GM23338 (cell line): ENCODE results near the gene DHRS12. TPM values are rescaled to one million over a fixed set of nuclear protein-coding genes. Genes with fewer than 3 reads are reported as not detected.

Source experiments
- ATAC-seq: fragments of 200-7000 bp; cut with Tn5 transposase; 3 replicates; pipeline ENCODE4 v1.9.1; 2020
- DNase-seq: peaks from one replicate; pipeline ENCODE4 v3.0.0-alpha.2; 2015; ENCODE audit warnings: low spot score
- H2AFZ ChIP-seq: fragments of 200-600 bp; sonication (generic); 2 replicates; pipeline ENCODE4 v1.8.0; 2016; ENCODE audit warnings: antibody characterized with exemption, mild to moderate bottlenecking, moderate library complexity
- H3F3A ChIP-seq: fragments of 200-600 bp; sonication (generic); replicated peaks from 2 replicates; pipeline ENCODE4 v1.8.0; 2017; ENCODE audit warnings: antibody characterized with exemption, mixed run types, low read depth
- H3K27ac ChIP-seq: fragments of 200-600 bp; sonication (generic); 2 replicates; pipeline ENCODE4 v1.6.1; 2016; ENCODE audit warnings: low read depth
- H3K27me3 ChIP-seq: fragments of 200-600 bp; sonication (generic); 2 replicates; pipeline ENCODE4 v1.8.0; 2016; ENCODE audit warnings: mild to moderate bottlenecking, mixed run types, moderate library complexity; ENCODE audit not compliant: insufficient read depth
- H3K36me3 ChIP-seq: fragments of 200-600 bp; sonication (generic); 2 replicates; pipeline ENCODE4 v1.8.0; 2016; ENCODE audit warnings: mild to moderate bottlenecking; ENCODE audit not compliant: insufficient read depth
- H3K4me1 ChIP-seq: fragments of 200-600 bp; sonication (generic); 2 replicates; pipeline ENCODE4 v1.8.0; 2016; ENCODE audit warnings: mild to moderate bottlenecking, moderate library complexity; ENCODE audit not compliant: insufficient read depth
- H3K4me2 ChIP-seq: fragments of 200-600 bp; sonication (generic); 2 replicates; pipeline ENCODE4 v1.7.1; 2017; ENCODE audit warnings: mixed run types
- H3K4me3 ChIP-seq: fragments of 200-600 bp; sonication (generic); 2 replicates; pipeline ENCODE4 v1.6.1; 2016; ENCODE audit warnings: mixed run types
- H3K79me2 ChIP-seq: fragments of 200-600 bp; sonication (generic); replicated peaks from 2 replicates; pipeline ENCODE4 v1.8.0; 2017; ENCODE audit warnings: mild to moderate bottlenecking; ENCODE audit not compliant: insufficient read depth
- H3K9me2 ChIP-seq: fragments of 200-600 bp; sonication (generic); 2 replicates; pipeline ENCODE4 v1.8.0; 2017; ENCODE audit not compliant: insufficient read depth
- H4K20me1 ChIP-seq: fragments of 200-600 bp; sonication (generic); replicated peaks from 2 replicates; pipeline ENCODE4 v1.8.0; 2017; ENCODE audit warnings: mild to moderate bottlenecking; ENCODE audit not compliant: insufficient read depth
- H3K27ac Mint-ChIP-seq: 2 replicates; pipeline ENCODE4 v1.8.0; 2020; ENCODE audit warnings: inconsistent platforms, mild to moderate bottlenecking, moderate library complexity, mixed read lengths
- H3K27me3 Mint-ChIP-seq: 3 replicates; pipeline ENCODE4 v1.8.0; 2022; ENCODE audit warnings: low read depth, mild to moderate bottlenecking, moderate library complexity, mixed read lengths, inconsistent platforms; ENCODE audit not compliant: insufficient read depth, poor library complexity
- H3K36me3 Mint-ChIP-seq: 3 replicates; pipeline ENCODE4 v1.8.0; 2021; ENCODE audit warnings: low read depth, mild to moderate bottlenecking, inconsistent platforms, moderate library complexity, mixed read lengths
- H3K4me1 Mint-ChIP-seq: 3 replicates; pipeline ENCODE4 v1.8.0; 2020; ENCODE audit warnings: mild to moderate bottlenecking, inconsistent platforms, mixed read lengths
- H3K4me3 Mint-ChIP-seq: 3 replicates; pipeline ENCODE4 v1.8.0; 2021; ENCODE audit warnings: moderate library complexity, mild to moderate bottlenecking, inconsistent platforms, mixed read lengths
- H3K9me3 Mint-ChIP-seq: 3 replicates; pipeline ENCODE4 v1.8.0; 2020; ENCODE audit warnings: moderate library complexity, mild to moderate bottlenecking, inconsistent platforms, mixed read lengths
- CREB1 ChIP-seq: fragments of 250-450 bp; sonication (Bioruptor Pico); IDR thresholded peaks from 2 replicates; pipeline ENCODE4 v1.5.0; 2020; ENCODE audit warnings: low read depth, mild to moderate bottlenecking, moderate library complexity
- EZH2 ChIP-seq: fragments of 200-600 bp; sonication (generic); IDR thresholded peaks from one replicate; pipeline ENCODE4 v1.8.0; 2017; ENCODE audit warnings: antibody characterized with exemption, mild to moderate bottlenecking, low read depth; ENCODE audit not compliant: unreplicated experiment
- EZH2phosphoT487 ChIP-seq: fragments of 200-600 bp; sonication (generic); IDR thresholded peaks from one replicate; pipeline ENCODE4 v1.8.1; 2018; ENCODE audit warnings: antibody characterized with exemption; ENCODE audit not compliant: unreplicated experiment
- JUNB ChIP-seq: IDR thresholded peaks from one replicate; pipeline ENCODE4 v1.6.1; 2016; ENCODE audit warnings: antibody characterized with exemption; ENCODE audit not compliant: unreplicated experiment
- STAT1 ChIP-seq: IDR thresholded peaks from one replicate; pipeline ENCODE4 v1.6.1; 2016; ENCODE audit warnings: antibody characterized with exemption; ENCODE audit not compliant: unreplicated experiment
- ZNF114 ChIP-seq: fragments of 250-450 bp; sonication (Bioruptor Pico); IDR thresholded peaks from 2 replicates; pipeline ENCODE4 v1.5.0; 2020; ENCODE audit warnings: mild to moderate bottlenecking, moderate library complexity
- polyA plus RNA-seq: library from polyadenylated mRNA; unstranded; fragments of >200 nt; fragmentation: Nextera tagmentation; extraction: Ambion mirVana; gene quantifications from 2 replicates; pipeline ENCODE4 v1.2.1, GENCODE V29; 2016
- total RNA-seq: library from RNA; depleted of rRNA; stranded (reverse); fragments of >200 nt; shearing (Covaris generic); gene quantifications from 2 replicates; pipeline ENCODE4 v1.2.3, GENCODE V29; 2014
- TF ChIP-seq, protein P1 (sequence below): fragments of 250-450 bp; sonication (Bioruptor Pico); IDR thresholded peaks from 2 replicates; pipeline ENCODE4 v1.5.0; 2020; ENCODE audit warnings: mild to moderate bottlenecking, moderate library complexity
- TF ChIP-seq, protein P2 (sequence below): IDR thresholded peaks from 2 replicates; pipeline ENCODE4 v1.6.1; 2016; ENCODE audit warnings: antibody characterized with exemption

The DHRS12 gene
- total and polyA plus RNA-seq, 2 experiments from 2014 or later: 4.6 to 12.2 TPM

DNA sequence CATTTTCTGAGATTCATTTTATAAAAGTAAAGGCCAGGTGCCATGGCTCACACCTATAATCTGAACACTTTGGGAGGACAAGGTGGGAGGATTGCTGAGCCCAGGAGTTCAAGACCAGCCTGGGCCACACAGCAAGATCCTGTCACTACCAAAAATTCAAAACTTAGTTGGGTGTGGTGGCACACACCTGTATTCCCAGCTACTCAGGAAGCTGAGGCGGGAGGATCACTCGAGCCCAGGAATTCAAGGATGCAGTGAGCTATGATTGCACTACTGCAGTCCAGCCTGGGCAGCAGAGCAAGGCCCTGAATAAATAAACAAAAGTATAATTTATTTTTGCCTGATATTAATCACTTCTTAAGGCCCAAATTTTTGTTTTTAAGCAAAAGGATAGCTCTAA is 40.5 kb downstream of the DHRS12 start:
- H2AFZ ChIP-seq: no peak overlapping the region
- H3K4me3 Mint-ChIP-seq: no peak overlapping the region
- no peak for DNase-seq
- peaks cover 19% of the 10 kb centered on the region for H3K4me1 Mint-ChIP-seq
- H3K36me3 ChIP-seq: peaks cover 11% of the 10 kb centered on the region; the same call in 1 of the 2 replicates
- H3K4me1 ChIP-seq: peaks cover 6% of the 10 kb centered on the region
- no peaks in the 10 kb centered on the region for H3K9me3 Mint-ChIP-seq
- no peaks in the 10 kb centered on the region for H3K79me2 ChIP-seq
- H3K27ac ChIP-seq: no peak overlapping the region
- H3F3A ChIP-seq: peaks cover 3% of the 10 kb centered on the region; the same call in 1 of the 2 replicates
- no peak overlapping the region for H3K4me2 ChIP-seq
- no peak for TF ChIP-seq STAT1
- no peak for TF ChIP-seq ZNF114 (CRISPR knock-in tag)
- TF ChIP-seq JUNB: no peak
- TF ChIP-seq, protein P1, sequence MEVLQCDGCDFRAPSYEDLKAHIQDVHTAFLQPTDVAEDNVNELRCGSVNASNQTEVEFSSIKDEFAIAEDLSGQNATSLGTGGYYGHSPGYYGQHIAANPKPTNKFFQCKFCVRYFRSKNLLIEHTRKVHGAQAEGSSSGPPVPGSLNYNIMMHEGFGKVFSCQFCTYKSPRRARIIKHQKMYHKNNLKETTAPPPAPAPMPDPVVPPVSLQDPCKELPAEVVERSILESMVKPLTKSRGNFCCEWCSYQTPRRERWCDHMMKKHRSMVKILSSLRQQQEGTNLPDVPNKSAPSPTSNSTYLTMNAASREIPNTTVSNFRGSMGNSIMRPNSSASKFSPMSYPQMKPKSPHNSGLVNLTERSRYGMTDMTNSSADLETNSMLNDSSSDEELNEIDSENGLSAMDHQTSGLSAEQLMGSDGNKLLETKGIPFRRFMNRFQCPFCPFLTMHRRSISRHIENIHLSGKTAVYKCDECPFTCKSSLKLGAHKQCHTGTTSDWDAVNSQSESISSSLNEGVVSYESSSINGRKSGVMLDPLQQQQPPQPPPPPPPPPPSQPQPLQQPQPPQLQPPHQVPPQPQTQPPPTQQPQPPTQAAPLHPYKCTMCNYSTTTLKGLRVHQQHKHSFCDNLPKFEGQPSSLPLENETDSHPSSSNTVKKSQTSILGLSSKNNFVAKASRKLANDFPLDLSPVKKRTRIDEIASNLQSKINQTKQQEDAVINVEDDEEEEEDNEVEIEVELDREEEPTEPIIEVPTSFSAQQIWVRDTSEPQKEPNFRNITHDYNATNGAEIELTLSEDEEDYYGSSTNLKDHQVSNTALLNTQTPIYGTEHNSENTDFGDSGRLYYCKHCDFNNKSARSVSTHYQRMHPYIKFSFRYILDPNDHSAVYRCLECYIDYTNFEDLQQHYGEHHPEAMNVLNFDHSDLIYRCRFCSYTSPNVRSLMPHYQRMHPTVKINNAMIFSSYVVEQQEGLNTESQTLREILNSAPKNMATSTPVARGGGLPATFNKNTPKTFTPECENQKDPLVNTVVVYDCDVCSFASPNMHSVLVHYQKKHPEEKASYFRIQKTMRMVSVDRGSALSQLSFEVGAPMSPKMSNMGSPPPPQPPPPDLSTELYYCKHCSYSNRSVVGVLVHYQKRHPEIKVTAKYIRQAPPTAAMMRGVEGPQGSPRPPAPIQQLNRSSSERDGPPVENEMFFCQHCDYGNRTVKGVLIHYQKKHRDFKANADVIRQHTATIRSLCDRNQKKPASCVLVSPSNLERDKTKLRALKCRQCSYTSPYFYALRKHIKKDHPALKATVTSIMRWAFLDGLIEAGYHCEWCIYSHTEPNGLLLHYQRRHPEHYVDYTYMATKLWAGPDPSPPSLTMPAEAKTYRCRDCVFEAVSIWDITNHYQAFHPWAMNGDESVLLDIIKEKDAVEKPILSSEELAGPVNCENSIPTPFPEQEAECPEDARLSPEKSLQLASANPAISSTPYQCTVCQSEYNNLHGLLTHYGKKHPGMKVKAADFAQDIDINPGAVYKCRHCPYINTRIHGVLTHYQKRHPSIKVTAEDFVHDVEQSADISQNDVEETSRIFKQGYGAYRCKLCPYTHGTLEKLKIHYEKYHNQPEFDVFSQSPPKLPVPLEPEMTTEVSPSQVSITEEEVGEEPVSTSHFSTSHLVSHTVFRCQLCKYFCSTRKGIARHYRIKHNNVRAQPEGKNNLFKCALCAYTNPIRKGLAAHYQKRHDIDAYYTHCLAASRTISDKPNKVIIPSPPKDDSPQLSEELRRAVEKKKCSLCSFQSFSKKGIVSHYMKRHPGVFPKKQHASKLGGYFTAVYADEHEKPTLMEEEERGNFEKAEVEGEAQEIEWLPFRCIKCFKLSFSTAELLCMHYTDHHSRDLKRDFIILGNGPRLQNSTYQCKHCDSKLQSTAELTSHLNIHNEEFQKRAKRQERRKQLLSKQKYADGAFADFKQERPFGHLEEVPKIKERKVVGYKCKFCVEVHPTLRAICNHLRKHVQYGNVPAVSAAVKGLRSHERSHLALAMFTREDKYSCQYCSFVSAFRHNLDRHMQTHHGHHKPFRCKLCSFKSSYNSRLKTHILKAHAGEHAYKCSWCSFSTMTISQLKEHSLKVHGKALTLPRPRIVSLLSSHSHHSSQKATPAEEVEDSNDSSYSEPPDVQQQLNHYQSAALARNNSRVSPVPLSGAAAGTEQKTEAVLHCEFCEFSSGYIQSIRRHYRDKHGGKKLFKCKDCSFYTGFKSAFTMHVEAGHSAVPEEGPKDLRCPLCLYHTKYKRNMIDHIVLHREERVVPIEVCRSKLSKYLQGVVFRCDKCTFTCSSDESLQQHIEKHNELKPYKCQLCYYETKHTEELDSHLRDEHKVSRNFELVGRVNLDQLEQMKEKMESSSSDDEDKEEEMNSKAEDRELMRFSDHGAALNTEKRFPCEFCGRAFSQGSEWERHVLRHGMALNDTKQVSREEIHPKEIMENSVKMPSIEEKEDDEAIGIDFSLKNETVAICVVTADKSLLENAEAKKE: no peak
- TF ChIP-seq CREB1 (CRISPR knock-in tag): no peak
- H4K20me1 ChIP-seq: no peaks in the 10 kb centered on the region; the same call in none of the 2 replicates
- no peak overlapping the region for H3K27ac Mint-ChIP-seq
- H3K4me3 ChIP-seq: no peak overlapping the region
- H3K36me3 Mint-ChIP-seq: peaks cover 37% of the 10 kb centered on the region
- no peak for ATAC-seq
- no peaks in the 10 kb centered on the region for H3K27me3 ChIP-seq
- peaks cover 9% of the 10 kb centered on the region for H3K27me3 Mint-ChIP-seq
- H3K9me2 ChIP-seq: no peaks in the 10 kb centered on the region

DNA sequence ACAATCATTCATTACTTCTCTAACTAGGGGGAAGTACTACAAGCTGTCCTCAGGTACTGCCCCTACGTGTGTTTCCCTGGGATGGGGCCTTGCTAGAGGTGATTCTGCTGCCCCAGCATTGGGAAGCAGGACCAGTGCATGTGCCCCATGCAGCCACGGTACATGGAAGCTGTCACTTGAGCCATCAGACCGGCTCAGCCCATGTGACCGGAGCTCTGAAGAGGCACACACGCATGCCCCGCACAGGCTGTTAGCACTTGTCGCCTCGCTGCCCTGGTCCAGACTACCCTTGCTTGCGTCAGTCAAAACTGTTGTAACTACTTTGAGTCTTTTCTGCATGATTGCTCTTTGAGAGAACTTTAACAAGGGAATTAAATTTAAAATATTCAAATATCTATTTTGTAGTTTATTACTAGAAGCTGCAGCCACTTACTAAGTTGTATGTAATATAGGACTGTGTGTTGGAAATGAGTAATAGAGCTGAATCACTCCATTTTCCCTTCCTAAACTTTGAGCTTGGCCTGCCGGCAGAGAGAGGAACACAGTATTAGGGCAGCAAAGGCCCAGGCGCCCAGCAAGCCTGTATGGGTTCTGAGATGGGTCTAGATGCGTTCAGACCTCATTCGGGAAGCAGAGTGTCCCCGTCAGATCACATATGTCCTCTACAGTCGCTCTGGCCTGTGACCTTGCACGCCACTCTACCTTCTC is 42.2 kb downstream of the DHRS12 start:
- Histone ChIP-seq H3K36me3 (peaks cover 24% of the 10 kb centered on the region), H3K4me3 (no peak overlapping the region), H3K4me1 (no peaks in the 10 kb centered on the region), H3K4me2 (no peak overlapping the region), H2AFZ (no peak overlapping the region), H3F3A (peaks cover 3% of the 10 kb centered on the region; the same call in 1 of the 2 replicates), H4K20me1 (no peaks in the 10 kb centered on the region; the same call in none of the 2 replicates), H3K27me3 (no peaks in the 10 kb centered on the region), H3K9me2 (no peaks in the 10 kb centered on the region), H3K79me2 (no peaks in the 10 kb centered on the region), H3K27ac (0 out of 2 replicates have a peak overlapping the region, but pooled peaks have one; percentile 32)
- H3K4me3 Mint-ChIP-seq: no peak overlapping the region
- H3K4me1 Mint-ChIP-seq: peaks cover 5% of the 10 kb centered on the region; the same call in 1 of the 3 replicates
- no peak for DNase-seq
- H3K9me3 Mint-ChIP-seq: no peaks in the 10 kb centered on the region
- ATAC-seq: no peak
- peaks cover 3% of the 10 kb centered on the region for H3K27me3 Mint-ChIP-seq
- no peak for TF ChIP-seq EZH2
- no peak for TF ChIP-seq CREB1 (CRISPR knock-in tag)
- TF ChIP-seq, protein P2, sequence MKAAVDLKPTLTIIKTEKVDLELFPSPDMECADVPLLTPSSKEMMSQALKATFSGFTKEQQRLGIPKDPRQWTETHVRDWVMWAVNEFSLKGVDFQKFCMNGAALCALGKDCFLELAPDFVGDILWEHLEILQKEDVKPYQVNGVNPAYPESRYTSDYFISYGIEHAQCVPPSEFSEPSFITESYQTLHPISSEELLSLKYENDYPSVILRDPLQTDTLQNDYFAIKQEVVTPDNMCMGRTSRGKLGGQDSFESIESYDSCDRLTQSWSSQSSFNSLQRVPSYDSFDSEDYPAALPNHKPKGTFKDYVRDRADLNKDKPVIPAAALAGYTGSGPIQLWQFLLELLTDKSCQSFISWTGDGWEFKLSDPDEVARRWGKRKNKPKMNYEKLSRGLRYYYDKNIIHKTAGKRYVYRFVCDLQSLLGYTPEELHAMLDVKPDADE: no peak
- no peak for TF ChIP-seq EZH2phosphoT487
- H3K27ac Mint-ChIP-seq: 0 out of 2 replicates have a peak overlapping the region, but pooled peaks have one; percentile 63
- H3K36me3 Mint-ChIP-seq: peaks cover 49% of the 10 kb centered on the region
